ENCODE results near the gene NUDT8. TPM values are rescaled to one million over a fixed set of nuclear protein-coding genes. Genes with fewer than 3 reads are reported as not detected.

Gene NUDT8
- polyA plus RNA-seq, 1 of the 3 experiments (the other 2 are of a cell fraction) = 2.7 TPM

DNA sequence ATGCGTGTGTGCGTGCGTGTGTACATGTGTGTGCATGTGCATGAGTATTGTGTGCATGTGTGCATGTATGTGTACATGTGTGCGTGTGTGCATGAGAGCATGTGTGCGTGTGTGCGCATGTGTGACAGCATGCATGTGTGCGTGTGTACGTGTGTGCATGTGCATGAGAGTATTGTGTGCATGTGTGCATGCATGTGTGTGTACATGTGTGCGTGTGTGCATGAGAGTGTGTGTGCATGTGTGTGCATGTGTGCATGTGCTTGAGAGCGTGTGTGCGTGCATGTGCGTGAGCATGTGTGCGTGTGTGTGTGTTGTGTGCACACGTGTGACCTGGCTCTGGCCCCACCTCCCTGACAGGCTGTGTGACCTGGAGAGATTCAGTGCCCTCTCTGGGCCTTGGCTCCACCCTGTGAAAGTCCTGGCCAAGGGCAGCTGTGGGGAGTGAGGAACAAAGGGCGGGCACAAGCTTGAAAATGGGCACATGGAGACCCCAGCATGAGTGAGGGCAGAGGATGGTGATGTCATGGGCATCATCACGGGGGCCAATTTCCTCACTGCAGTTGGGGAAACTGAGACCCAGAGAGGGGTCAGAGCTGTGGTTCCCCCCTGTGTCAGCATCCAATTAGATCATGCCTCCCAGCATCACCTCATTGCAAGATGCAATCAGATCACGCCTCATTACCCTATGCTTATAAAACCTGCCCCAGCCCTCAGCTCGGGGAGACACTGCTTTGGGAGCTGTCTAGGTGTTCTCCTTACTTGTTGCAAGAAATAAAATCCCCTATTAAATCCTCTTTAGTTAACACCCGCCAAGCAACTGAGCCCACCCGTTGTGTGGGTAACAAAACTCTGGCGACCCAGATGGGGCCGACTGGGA, 20.1 kb upstream of the NUDT8 start:
- no peaks in the 10 kb centered on the region for H3K9me2 ChIP-seq
- H3F3A ChIP-seq (replicated peaks; ENCODE audit: insufficient read depth) = no peaks in the 10 kb centered on the region
- peak overlapping the region; percentile 33 to 43; a peak in 1 of 4 replicates for H3K4me3 ChIP-seq (ENCODE audit: low read depth in 2 of 2, low read length in 1 of 2)
- no peaks in the 10 kb centered on the region for H3K27me3 ChIP-seq (ENCODE audit: insufficient read depth)
- CTCF ChIA-PET = interaction anchor here (1.2 to 21.6 kb wide), 2 partner anchors 13 to 14 kb away, joined by 3 to 308 read pairs; partner anchors contain the start of genes NUDT8 and TBX10
- no peak for DNase-seq
- no peaks in the 10 kb centered on the region for H3K79me2 ChIP-seq (ENCODE audit: insufficient read depth)
- no peaks in the 10 kb centered on the region for H3K9me3 ChIP-seq
- H2AFZ ChIP-seq (ENCODE audit: low read depth) = 0 out of 2 replicates have a peak overlapping the region, but pooled peaks have one; percentile 31
- no peaks in the 10 kb centered on the region for H4K20me1 ChIP-seq (ENCODE audit: insufficient read depth)
- no peak overlapping the region for H3K9ac ChIP-seq
- WGBS (ENCODE audit: low lambda C conversion rate) = 83% methylated on average over 22 of the region's 22 CpGs
- H3K27ac ChIP-seq (ENCODE audit: low read depth in 2 of 2, low read length in 1 of 2) = no peak overlapping the region
- H3K4me2 ChIP-seq = peak overlapping the region; percentile 52; the same call in 1 of the 2 replicates
- no peaks in the 10 kb centered on the region; a peak in 1 of 4 replicates for H3K4me1 ChIP-seq (ENCODE audit: control insufficient read depth in 1 of 2, insufficient read depth in 2 of 2, low read depth in 1 of 2, low read length in 1 of 2)
- H3K36me3 ChIP-seq (replicated peaks in 1 of 2; ENCODE audit: control insufficient read depth in 1 of 2, insufficient read depth in 2 of 2, low read length in 1 of 2) = no peaks in the 10 kb centered on the region
- TF ChIP-seq, protein P1, sequence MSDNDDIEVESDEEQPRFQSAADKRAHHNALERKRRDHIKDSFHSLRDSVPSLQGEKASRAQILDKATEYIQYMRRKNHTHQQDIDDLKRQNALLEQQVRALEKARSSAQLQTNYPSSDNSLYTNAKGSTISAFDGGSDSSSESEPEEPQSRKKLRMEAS (IDR thresholded peaks at IDR 0.05; ENCODE audit: low read depth) = no peak
- no peak for TF ChIP-seq MXI1 (IDR thresholded peaks at IDR 0.05; ENCODE audit: low read depth, low read length)
- TF ChIP-seq JUND (IDR thresholded peaks at IDR 0.05) = no peak
- TF ChIP-seq YY1 (IDR thresholded peaks at IDR 0.05; ENCODE audit: low read depth) = no peak
- no peak for TF ChIP-seq RXRA (IDR thresholded peaks at IDR 0.05; ENCODE audit: borderline replicate concordance, low read depth)
- TF ChIP-seq, protein P2, sequence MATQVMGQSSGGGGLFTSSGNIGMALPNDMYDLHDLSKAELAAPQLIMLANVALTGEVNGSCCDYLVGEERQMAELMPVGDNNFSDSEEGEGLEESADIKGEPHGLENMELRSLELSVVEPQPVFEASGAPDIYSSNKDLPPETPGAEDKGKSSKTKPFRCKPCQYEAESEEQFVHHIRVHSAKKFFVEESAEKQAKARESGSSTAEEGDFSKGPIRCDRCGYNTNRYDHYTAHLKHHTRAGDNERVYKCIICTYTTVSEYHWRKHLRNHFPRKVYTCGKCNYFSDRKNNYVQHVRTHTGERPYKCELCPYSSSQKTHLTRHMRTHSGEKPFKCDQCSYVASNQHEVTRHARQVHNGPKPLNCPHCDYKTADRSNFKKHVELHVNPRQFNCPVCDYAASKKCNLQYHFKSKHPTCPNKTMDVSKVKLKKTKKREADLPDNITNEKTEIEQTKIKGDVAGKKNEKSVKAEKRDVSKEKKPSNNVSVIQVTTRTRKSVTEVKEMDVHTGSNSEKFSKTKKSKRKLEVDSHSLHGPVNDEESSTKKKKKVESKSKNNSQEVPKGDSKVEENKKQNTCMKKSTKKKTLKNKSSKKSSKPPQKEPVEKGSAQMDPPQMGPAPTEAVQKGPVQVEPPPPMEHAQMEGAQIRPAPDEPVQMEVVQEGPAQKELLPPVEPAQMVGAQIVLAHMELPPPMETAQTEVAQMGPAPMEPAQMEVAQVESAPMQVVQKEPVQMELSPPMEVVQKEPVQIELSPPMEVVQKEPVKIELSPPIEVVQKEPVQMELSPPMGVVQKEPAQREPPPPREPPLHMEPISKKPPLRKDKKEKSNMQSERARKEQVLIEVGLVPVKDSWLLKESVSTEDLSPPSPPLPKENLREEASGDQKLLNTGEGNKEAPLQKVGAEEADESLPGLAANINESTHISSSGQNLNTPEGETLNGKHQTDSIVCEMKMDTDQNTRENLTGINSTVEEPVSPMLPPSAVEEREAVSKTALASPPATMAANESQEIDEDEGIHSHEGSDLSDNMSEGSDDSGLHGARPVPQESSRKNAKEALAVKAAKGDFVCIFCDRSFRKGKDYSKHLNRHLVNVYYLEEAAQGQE (IDR thresholded peaks at IDR 0.05; ENCODE audit: low read depth, low read length) = no peak
- TF ChIP-seq EZH2phosphoT487 (IDR thresholded peaks at IDR 0.05; ENCODE audit: borderline replicate concordance, low read depth) = no peak
- no peak for TF ChIP-seq RAD21 (IDR thresholded peaks at IDR 0.05; ENCODE audit: low read length)
- TF ChIP-seq, protein P3, sequence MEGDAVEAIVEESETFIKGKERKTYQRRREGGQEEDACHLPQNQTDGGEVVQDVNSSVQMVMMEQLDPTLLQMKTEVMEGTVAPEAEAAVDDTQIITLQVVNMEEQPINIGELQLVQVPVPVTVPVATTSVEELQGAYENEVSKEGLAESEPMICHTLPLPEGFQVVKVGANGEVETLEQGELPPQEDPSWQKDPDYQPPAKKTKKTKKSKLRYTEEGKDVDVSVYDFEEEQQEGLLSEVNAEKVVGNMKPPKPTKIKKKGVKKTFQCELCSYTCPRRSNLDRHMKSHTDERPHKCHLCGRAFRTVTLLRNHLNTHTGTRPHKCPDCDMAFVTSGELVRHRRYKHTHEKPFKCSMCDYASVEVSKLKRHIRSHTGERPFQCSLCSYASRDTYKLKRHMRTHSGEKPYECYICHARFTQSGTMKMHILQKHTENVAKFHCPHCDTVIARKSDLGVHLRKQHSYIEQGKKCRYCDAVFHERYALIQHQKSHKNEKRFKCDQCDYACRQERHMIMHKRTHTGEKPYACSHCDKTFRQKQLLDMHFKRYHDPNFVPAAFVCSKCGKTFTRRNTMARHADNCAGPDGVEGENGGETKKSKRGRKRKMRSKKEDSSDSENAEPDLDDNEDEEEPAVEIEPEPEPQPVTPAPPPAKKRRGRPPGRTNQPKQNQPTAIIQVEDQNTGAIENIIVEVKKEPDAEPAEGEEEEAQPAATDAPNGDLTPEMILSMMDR (IDR thresholded peaks at IDR 0.05) = no peak
- POLR2A ChIA-PET = no interaction called here

Measured in SK-N-SH (cell line).